ENCODE results near the gene LYPD6B. TPM values are rescaled to one million over a fixed set of nuclear protein-coding genes. Genes with fewer than 3 reads are reported as not detected.

The LYPD6B gene
- total and polyA plus RNA-seq, 4 donors: 0.13 to 0.59 (median 0.14) TPM

GRCh38 chr2:149034406-149034805, 4.1 kb upstream of the LYPD6B start:
- H3K4me3 ChIP-seq (ENCODE audit: low read depth in 1 of 3, low read length in 3 of 3): no peak overlapping the region
- H3K4me1 ChIP-seq (ENCODE audit: control insufficient read depth in 4 of 4, insufficient read depth in 4 of 4, low read length in 3 of 4): peaks cover 0 to 11% (median 6%) of the 10 kb centered on the region in 4 donors
- H3K9ac ChIP-seq (ENCODE audit: low read depth in 1 of 2, low read length in 2 of 2): no peak overlapping the region
- 63% methylated on average over 6 of the region's 6 CpGs for WGBS
- DNase-seq (ENCODE audit: low spot score): no peak
- H3K9me3 ChIP-seq (ENCODE audit: control insufficient read depth in 4 of 4, low read length in 3 of 4): no peaks in the 10 kb centered on the region
- H3K27me3 ChIP-seq (ENCODE audit: control insufficient read depth in 4 of 4, insufficient read depth in 4 of 4, low read length in 3 of 4): peaks cover 0 to 17% (median 4%) of the 10 kb centered on the region in 4 donors
- TF ChIP-seq FOXA1 (IDR thresholded peaks at IDR 0.05) (no peak), MAX (IDR thresholded peaks at IDR 0.05) (no peak), JUND (IDR thresholded peaks at IDR 0.05) (no peak), NR2F2 (IDR thresholded peaks at IDR 0.05) (no peak), EGR1 (IDR thresholded peaks at IDR 0.05; ENCODE audit: low read depth in 2 of 2) (no peak), HNF4G (IDR thresholded peaks at IDR 0.05) (no peak), YY1 (IDR thresholded peaks at IDR 0.05) (no peak), FOXA2 (IDR thresholded peaks at IDR 0.05) (no peak), RXRA (IDR thresholded peaks at IDR 0.05) (no peak), ZBTB33 (IDR thresholded peaks at IDR 0.05) (no peak), REST (IDR thresholded peaks at IDR 0.05) (no peak), SP1 (IDR thresholded peaks at IDR 0.05) (no peak), GABPA (IDR thresholded peaks at IDR 0.05 in 1 of 2, conservative IDR thresholded peaks at IDR 0.05 in 1 of 2) (no peak), RAD21 (IDR thresholded peaks at IDR 0.05) (no peak), HNF4A (conservative IDR thresholded peaks at IDR 0.05) (no peak), TAF1 (conservative IDR thresholded peaks at IDR 0.05) (no peak)
- TF ChIP-seq, protein P1, sequence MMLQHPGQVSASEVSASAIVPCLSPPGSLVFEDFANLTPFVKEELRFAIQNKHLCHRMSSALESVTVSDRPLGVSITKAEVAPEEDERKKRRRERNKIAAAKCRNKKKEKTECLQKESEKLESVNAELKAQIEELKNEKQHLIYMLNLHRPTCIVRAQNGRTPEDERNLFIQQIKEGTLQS (IDR thresholded peaks at IDR 0.05): no peak
- TF ChIP-seq, protein P2, sequence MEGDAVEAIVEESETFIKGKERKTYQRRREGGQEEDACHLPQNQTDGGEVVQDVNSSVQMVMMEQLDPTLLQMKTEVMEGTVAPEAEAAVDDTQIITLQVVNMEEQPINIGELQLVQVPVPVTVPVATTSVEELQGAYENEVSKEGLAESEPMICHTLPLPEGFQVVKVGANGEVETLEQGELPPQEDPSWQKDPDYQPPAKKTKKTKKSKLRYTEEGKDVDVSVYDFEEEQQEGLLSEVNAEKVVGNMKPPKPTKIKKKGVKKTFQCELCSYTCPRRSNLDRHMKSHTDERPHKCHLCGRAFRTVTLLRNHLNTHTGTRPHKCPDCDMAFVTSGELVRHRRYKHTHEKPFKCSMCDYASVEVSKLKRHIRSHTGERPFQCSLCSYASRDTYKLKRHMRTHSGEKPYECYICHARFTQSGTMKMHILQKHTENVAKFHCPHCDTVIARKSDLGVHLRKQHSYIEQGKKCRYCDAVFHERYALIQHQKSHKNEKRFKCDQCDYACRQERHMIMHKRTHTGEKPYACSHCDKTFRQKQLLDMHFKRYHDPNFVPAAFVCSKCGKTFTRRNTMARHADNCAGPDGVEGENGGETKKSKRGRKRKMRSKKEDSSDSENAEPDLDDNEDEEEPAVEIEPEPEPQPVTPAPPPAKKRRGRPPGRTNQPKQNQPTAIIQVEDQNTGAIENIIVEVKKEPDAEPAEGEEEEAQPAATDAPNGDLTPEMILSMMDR (IDR thresholded peaks at IDR 0.05; ENCODE audit: low read depth, low read length, missing input control): no peak
- H3K36me3 ChIP-seq (ENCODE audit: control insufficient read depth in 4 of 4, insufficient read depth in 3 of 4, low read depth in 1 of 4, low read length in 3 of 4): no peaks in the 10 kb centered on the region
- no peak overlapping the region for H3K27ac ChIP-seq (ENCODE audit: low read depth in 1 of 2, low read length in 2 of 2)
